A549 treated with dexamethasone at 1 μM for 4 hours (cell line): ENCODE measurements around the gene LILRA2. TPM values are rescaled to one million over a fixed set of nuclear protein-coding genes. Genes with fewer than 3 reads are reported as not detected.

Experiments
- total RNA-seq: library from RNA; stranded (reverse); fragments of 200-300 nt; extraction: Qiagen RNA extraction; gene quantifications from 5 replicates; pipeline ENCODE4 v1.2.3, GENCODE V29; 2022

LILRA2 gene
- total RNA-seq: not detected in 5 replicates

GRCh38 chr19:54573330-54573872 is at the start of gene LILRA2:
Gene LILRA2 (plus strand): TSS chr19:54573790. CDS start chr19:54573879, 89 bp downstream.

GRCh38 chr19:54593445-54593844 is 19.9 kb downstream of the LILRA2 start, which contains the start of gene LILRA1:
Gene LILRA1 (plus strand): TSS chr19:54593632. CDS start chr19:54594245, 613 bp downstream.

GRCh38 chr19:54630262-54630661 is 56.7 kb downstream of the LILRA2 start, which contains the start of gene LILRB1:
Gene LILRB1 (plus strand): TSS chr19:54630484. CDS start chr19:54631074, 590 bp downstream.

Other genes with a start within 250 kb of the LILRA2 start
- gene LILRA4, start 234.6 kb upstream of the LILRA2 start, total RNA-seq: 0.09 TPM in 1 of 5 replicates, not detected in the others
- gene LAIR1, start 208.9 kb upstream of the LILRA2 start, total RNA-seq: 0.04 to 0.21 TPM in 2 of 5 replicates, not detected in the others
- 0.12 to 0.13 TPM in 2 of 5 replicates, not detected in the others for gene TTYH1, start 158.3 kb upstream of the LILRA2 start, total RNA-seq
- gene LENG8, start 124.6 kb upstream of the LILRA2 start, total RNA-seq: 44.6 to 146 TPM (median 120 TPM) in 5 replicates
- 3.9 to 7.7 TPM (median 6.7 TPM) in 5 replicates for gene LENG9, start 110.0 kb upstream of the LILRA2 start, total RNA-seq
- gene CDC42EP5, start 100.5 kb upstream of the LILRA2 start, total RNA-seq: 0.09 TPM in 1 of 5 replicates, not detected in the others
- gene LAIR2, start 71.0 kb upstream of the LILRA2 start, total RNA-seq: not detected in 5 replicates
- gene LILRA1, start 19.8 kb downstream of the LILRA2 start, total RNA-seq: not detected in 5 replicates
- 0.07 to 0.15 TPM in 2 of 5 replicates, not detected in the others for gene LILRB1, start 56.7 kb downstream of the LILRA2 start, total RNA-seq
- not detected in 5 replicates for gene LILRB4, start 89.2 kb downstream of the LILRA2 start, total RNA-seq
- not detected in 5 replicates for gene KIR3DL3, start 150.7 kb downstream of the LILRA2 start, total RNA-seq
- not detected in 5 replicates for gene KIR2DL3, start 164.7 kb downstream of the LILRA2 start, total RNA-seq
- not detected in 5 replicates for gene KIR2DL1, start 196.0 kb downstream of the LILRA2 start, total RNA-seq
- gene KIR2DL4, start 229.8 kb downstream of the LILRA2 start, total RNA-seq: not detected in 5 replicates
- not detected in 5 replicates for gene KIR3DL1, start 242.7 kb downstream of the LILRA2 start, total RNA-seq